HepG2 (cell line): ENCODE results near the gene ELP5. TPM values are rescaled to one million over a fixed set of nuclear protein-coding genes. Genes with fewer than 3 reads are reported as not detected.
A peak's percentile ranks its signal among the peaks of the same experiment; 100 is the strongest.

Experiments used
- CBX2 ChIP-seq, 2 experiments: fragments of 200-600 bp in 1 of 2; sonication (generic); formaldehyde crosslinking in 1 of 2; IDR thresholded peaks; 2 replicates each; pipeline versions ENCODE4 v1.7.0 to v1.8.1; 2018 to 2022; ENCODE audit warnings: low read depth in 2 of 2, low read length in 1 of 2, mild to moderate bottlenecking in 1 of 2, missing genetic modification reagents in 1 of 2
- CC2D1A ChIP-seq: sonication (generic); formaldehyde crosslinking; IDR thresholded peaks from 2 replicates; pipeline ENCODE4 v1.8.1; 2023; ENCODE audit warnings: mild to moderate bottlenecking, missing genetic modification reagents
- CCAR2 ChIP-seq: fragments of 200-400 bp; formaldehyde crosslinking; optimal IDR thresholded peaks from 2 replicates; pipeline ENCODE3; 2018; ENCODE audit warnings: low read depth, mild to moderate bottlenecking, low read length, moderate library complexity
- FOXJ3 ChIP-seq: sonication (generic); formaldehyde crosslinking; IDR thresholded peaks from 2 replicates; pipeline ENCODE4 v1.4.0; 2020; ENCODE audit warnings: missing genetic modification reagents, mild to moderate bottlenecking, borderline replicate concordance
- HCFC1 ChIP-seq: fragments of 150-350 bp; IDR thresholded peaks from 2 replicates; pipeline ENCODE4 v1.6.1; 2014; ENCODE audit warnings: low read depth, low read length
- HMGA1 ChIP-seq: sonication (generic); formaldehyde crosslinking; conservative IDR thresholded peaks from 2 replicates; pipeline ENCODE4 v1.4.0; 2020; ENCODE audit warnings: missing genetic modification reagents
- HNF4G ChIP-seq, 2 experiments: sonication (generic) in 1 of 2; formaldehyde crosslinking in 1 of 2; IDR thresholded peaks; 2 replicates each; pipeline versions ENCODE4 v1.4.0 to v1.6.1; 2011 to 2020; ENCODE audit warnings: borderline replicate concordance in 2 of 2, low read depth in 2 of 2, mild to moderate bottlenecking in 2 of 2, low read length in 1 of 2, missing genetic modification reagents in 1 of 2, moderate library complexity in 1 of 2
- IRF2 ChIP-seq: IDR thresholded peaks from 2 replicates; pipeline ENCODE4 v1.6.1; 2018; ENCODE audit warnings: missing genetic modification reagents, missing compliant biosample characterization
- NFE2L2 ChIP-seq: fragments of 150-350 bp; IDR thresholded peaks from 2 replicates; pipeline ENCODE4 v1.6.1; 2014; ENCODE audit warnings: low read length
- NR2F2 ChIP-seq: IDR thresholded peaks from 2 replicates; pipeline ENCODE4 v1.6.1; 2012; ENCODE audit warnings: low read depth, inconsistent platforms, borderline replicate concordance
- SP1 ChIP-seq, 2 experiments: fragments of 450-650 bp in 1 of 2; sonication (generic) in 1 of 2; formaldehyde crosslinking in 1 of 2; IDR thresholded peaks; 2 replicates each; pipeline versions ENCODE4 v1.4.0 to v1.6.1; 2016 to 2020; ENCODE audit warnings: missing genetic modification reagents in 1 of 2
- SP5 ChIP-seq: IDR thresholded peaks from 2 replicates; pipeline ENCODE4 v1.6.1; 2016; ENCODE audit warnings: low read depth, borderline replicate concordance
- TRIM24 ChIP-seq: sonication (generic); formaldehyde crosslinking; IDR thresholded peaks from 2 replicates; pipeline ENCODE4 v1.8.0; 2022; ENCODE audit warnings: mild to moderate bottlenecking, missing genetic modification reagents
- ZFP82 ChIP-seq: sonication (generic); formaldehyde crosslinking; IDR thresholded peaks from 2 replicates; pipeline ENCODE4 v1.5.1; 2020; ENCODE audit warnings: mild to moderate bottlenecking, missing genetic modification reagents, borderline replicate concordance
- ZFP91 ChIP-seq: sonication (generic); formaldehyde crosslinking; IDR thresholded peaks from 2 replicates; pipeline ENCODE4 v1.9.0; 2022; ENCODE audit warnings: missing genetic modification reagents, mild to moderate bottlenecking, borderline replicate concordance
- ZHX2 ChIP-seq, 2 experiments: sonication (generic) in 1 of 2; formaldehyde crosslinking in 1 of 2; IDR thresholded peaks; 2 replicates each; pipeline versions ENCODE4 v1.6.1 to v1.9.0; 2014 to 2022; ENCODE audit warnings: antibody characterized with exemption in 1 of 2, borderline replicate concordance in 1 of 2, inconsistent platforms in 1 of 2, low read depth in 1 of 2, missing genetic modification reagents in 1 of 2
- ZNF264 ChIP-seq: sonication (generic); formaldehyde crosslinking; IDR thresholded peaks from 2 replicates; pipeline ENCODE4 v1.4.0; 2020; ENCODE audit warnings: missing genetic modification reagents
- ZNF430 ChIP-seq: sonication (generic); formaldehyde crosslinking; IDR thresholded peaks from 2 replicates; pipeline ENCODE4 v1.9.0; 2021; ENCODE audit warnings: mild to moderate bottlenecking, missing genetic modification reagents
- ZNF530 ChIP-seq: sonication (generic); formaldehyde crosslinking; IDR thresholded peaks from 2 replicates; pipeline ENCODE4 v1.5.0; 2020; ENCODE audit warnings: low read depth, mild to moderate bottlenecking, missing genetic modification reagents
- ZNF672 ChIP-seq: sonication (generic); formaldehyde crosslinking; IDR thresholded peaks from 2 replicates; pipeline ENCODE4 v1.8.1; 2022; ENCODE audit warnings: missing genetic modification reagents
- ZNF782 ChIP-seq: sonication (generic); formaldehyde crosslinking; IDR thresholded peaks from 2 replicates; pipeline ENCODE4 v1.4.0; 2020; ENCODE audit warnings: missing genetic modification reagents, mild to moderate bottlenecking, borderline replicate concordance
- ZNF879 ChIP-seq: sonication (generic); formaldehyde crosslinking; IDR thresholded peaks from 2 replicates; pipeline ENCODE4 v1.8.1; 2023; ENCODE audit warnings: missing genetic modification reagents
- polyA plus RNA-seq, 8 experiments: library from polyadenylated mRNA; depleted of rRNA in 3 of 8; stranded (reverse) in 7 of 8; unstranded in 1 of 8; fragments of >200 nt; fragmentation: Illumina TruSeq in 4 of 8; extraction: Trizol in 4 of 8; gene quantifications; 2 replicates each; pipeline versions ENCODE4 v1.2.1 to v1.2.3, GENCODE V29; 2011 to 2016; ENCODE audit warnings: low read depth in 4 of 8, missing spikeins in 1 of 8, mixed read lengths in 1 of 8; ENCODE audit not compliant: insufficient read depth in 1 of 8
- total RNA-seq, 5 experiments: library from RNA; depleted of rRNA; stranded (reverse); fragments of >200 nt; fragmentation: Illumina TruSeq; extraction: Trizol; gene quantifications; 2 replicates each; pipeline ENCODE4 v1.2.3, GENCODE V29; 2016; ENCODE audit warnings: low read depth in 1 of 5

Gene ELP5
- total and polyA plus RNA-seq, 2 of the 13 experiments (the other 11 are each of a cell fraction or from before 2014, with no cell fraction given) = 67.6 to 69.8 TPM

GRCh38 chr17:7306911-7307685, 55.1 kb downstream of the ELP5 start, which contains the start of gene EIF5A (continued):
- TF ChIP-seq CCAR2 = no peak
- TF ChIP-seq FOXJ3 (CRISPR knock-in tag) = no peak
- no peak for TF ChIP-seq ZHX2 (IDR thresholded peaks at IDR 0.05; ENCODE audit: low read depth)
- no peak for TF ChIP-seq ZHX2 (CRISPR knock-in tag; IDR thresholded peaks at IDR 0.05; ENCODE audit: borderline replicate concordance)
- TF ChIP-seq SP1 (IDR thresholded peaks at IDR 0.05) = no peak
- no peak for TF ChIP-seq SP1 (CRISPR knock-in tag; IDR thresholded peaks at IDR 0.05)
- TF ChIP-seq ZNF782 = no peak
- TF ChIP-seq HNF4G (IDR thresholded peaks at IDR 0.05; ENCODE audit: borderline replicate concordance, low read depth, low read length) = 0 out of 2 replicates have a peak, but pooled peaks have one; percentile 18
- no peak for TF ChIP-seq HNF4G (CRISPR knock-in tag; IDR thresholded peaks at IDR 0.05; ENCODE audit: borderline replicate concordance, low read depth)
- no peak for TF ChIP-seq ZNF672 (CRISPR knock-in tag)
- TF ChIP-seq NR2F2 = no peak
- TF ChIP-seq CC2D1A (CRISPR knock-in tag) = no peak
- 0 out of 2 replicates have a peak, but pooled peaks have one; percentile 3 for TF ChIP-seq SP5 (CRISPR knock-in tag)
- TF ChIP-seq HCFC1 = no peak
- TF ChIP-seq ZFP91 (CRISPR knock-in tag) = peak; percentile 34; the same call in 1 of the 2 replicates
- TF ChIP-seq ZNF264 (CRISPR knock-in tag) = 0 out of 2 replicates have a peak, but pooled peaks have one; percentile 13
- no peak for TF ChIP-seq CBX2 (IDR thresholded peaks at IDR 0.05; ENCODE audit: low read depth, low read length)
- TF ChIP-seq CBX2 (CRISPR knock-in tag; IDR thresholded peaks at IDR 0.05; ENCODE audit: low read depth) = no peak
- TF ChIP-seq NFE2L2 = no peak
- no peak for TF ChIP-seq TRIM24
- no peak for TF ChIP-seq ZFP82 (CRISPR knock-in tag)
- TF ChIP-seq ZNF530 = no peak
- TF ChIP-seq HMGA1 = no peak
- TF ChIP-seq ZNF879 (CRISPR knock-in tag) = no peak
- TF ChIP-seq IRF2 (CRISPR knock-in tag) = no peak
- TF ChIP-seq ZNF430 = no peak
